Gastrocnemius medialis (tissue), 4 donors: ENCODE measurements around the gene CERS1. TPM values are rescaled to one million over a fixed set of nuclear protein-coding genes. Genes with fewer than 3 reads are reported as not detected.

Experiments used
- ATAC-seq, 2 donors: fragments of 150-250 bp; one replicate each; pipeline ENCODE4 v1.9.1; 2016
- DNase-seq, 2 donors: peaks; one replicate each; pipeline ENCODE4 v3.0.0-alpha.2; 2019
- H3K27ac ChIP-seq, 4 donors: fragments of 200-600 bp; sonication (generic); 1 replicate in 1 of 4; 2 replicates in 3 of 4; pipeline ENCODE4 v1.5.1; 2016 to 2018; ENCODE audit warnings: mild to moderate bottlenecking in 2 of 4, moderate library complexity in 1 of 4
- H3K27me3 ChIP-seq, 3 donors: fragments of 200-600 bp; sonication (generic) in 2 of 3; 1 replicate in 1 of 3; 2 replicates in 2 of 3; pipeline versions ENCODE4 v1.5.1 to v1.6.0; 2016 to 2019; ENCODE audit warnings: mild to moderate bottlenecking in 1 of 3, moderate library complexity in 1 of 3
- H3K36me3 ChIP-seq, 2 donors: fragments of 200-600 bp; sonication (generic) in 1 of 2; one replicate each; pipeline ENCODE4 v1.5.1; 2017 to 2018
- H3K4me1 ChIP-seq, 2 donors: fragments of 200-600 bp; sonication (generic) in 1 of 2; one replicate each; pipeline ENCODE4 v1.5.1; 2016 to 2017; ENCODE audit warnings: mild to moderate bottlenecking in 2 of 2
- H3K4me3 ChIP-seq, 4 donors: fragments of 200-600 bp; sonication (generic) in 3 of 4; 1 replicate in 1 of 4; 2 replicates in 3 of 4; pipeline ENCODE4 v1.5.1; 2016 to 2019; ENCODE audit warnings: mild to moderate bottlenecking in 2 of 4
- H3K9me3 ChIP-seq, 3 donors: fragments of 200-600 bp; sonication (generic) in 2 of 3; 1 replicate in 1 of 3; 2 replicates in 2 of 3; pipeline ENCODE4 v1.5.1; 2016 to 2019
- POLR2A ChIP-seq, 2 donors: fragments of 450-650 bp; IDR thresholded peaks; one replicate each; pipeline ENCODE4 v1.6.1; 2017; ENCODE audit warnings: antibody characterized with exemption in 2 of 2, mild to moderate bottlenecking in 2 of 2, moderate library complexity in 2 of 2
- in situ Hi-C, 4 donors: fragments of 200-750 bp; cut with MboI; loops; one replicate each; pipeline versions ENCODE4 v1.15.0 to v1.8.0; 2017; ENCODE audit warnings: low sequenced_read_pairs in 4 of 4
- intact Hi-C: fragments of 100-400 bp; cut with DNase I; formaldehyde crosslinking; loops from one replicate; pipeline ENCODE4 v1.15.1; 2023; ENCODE audit warnings: low total_unique reads
- total RNA-seq, 4 donors: library from RNA; depleted of rRNA; stranded (reverse); fragments of >200 nt; gene quantifications; one replicate each; pipeline versions ENCODE4 v1.1.0 to v1.2.3, GENCODE V29; 2016
- TF ChIP-seq, protein P1 (sequence below), 5 experiments: fragments of 450-650 bp in 3 of 5; fragments of 200-600 bp in 2 of 5; sonication (generic) in 2 of 5; IDR thresholded peaks in 4 of 5; conservative IDR thresholded peaks in 1 of 5; 1 replicate in 4 of 5; 2 replicates in 1 of 5; pipeline ENCODE4 v1.5.1; 2016 to 2019; ENCODE audit warnings: antibody characterized with exemption in 5 of 5, mild to moderate bottlenecking in 3 of 5, moderate library complexity in 3 of 5

The CERS1 gene
- total RNA-seq, 4 donors from 2014 or later: 1.1 to 6.9 (median 3.3) TPM

DNA sequence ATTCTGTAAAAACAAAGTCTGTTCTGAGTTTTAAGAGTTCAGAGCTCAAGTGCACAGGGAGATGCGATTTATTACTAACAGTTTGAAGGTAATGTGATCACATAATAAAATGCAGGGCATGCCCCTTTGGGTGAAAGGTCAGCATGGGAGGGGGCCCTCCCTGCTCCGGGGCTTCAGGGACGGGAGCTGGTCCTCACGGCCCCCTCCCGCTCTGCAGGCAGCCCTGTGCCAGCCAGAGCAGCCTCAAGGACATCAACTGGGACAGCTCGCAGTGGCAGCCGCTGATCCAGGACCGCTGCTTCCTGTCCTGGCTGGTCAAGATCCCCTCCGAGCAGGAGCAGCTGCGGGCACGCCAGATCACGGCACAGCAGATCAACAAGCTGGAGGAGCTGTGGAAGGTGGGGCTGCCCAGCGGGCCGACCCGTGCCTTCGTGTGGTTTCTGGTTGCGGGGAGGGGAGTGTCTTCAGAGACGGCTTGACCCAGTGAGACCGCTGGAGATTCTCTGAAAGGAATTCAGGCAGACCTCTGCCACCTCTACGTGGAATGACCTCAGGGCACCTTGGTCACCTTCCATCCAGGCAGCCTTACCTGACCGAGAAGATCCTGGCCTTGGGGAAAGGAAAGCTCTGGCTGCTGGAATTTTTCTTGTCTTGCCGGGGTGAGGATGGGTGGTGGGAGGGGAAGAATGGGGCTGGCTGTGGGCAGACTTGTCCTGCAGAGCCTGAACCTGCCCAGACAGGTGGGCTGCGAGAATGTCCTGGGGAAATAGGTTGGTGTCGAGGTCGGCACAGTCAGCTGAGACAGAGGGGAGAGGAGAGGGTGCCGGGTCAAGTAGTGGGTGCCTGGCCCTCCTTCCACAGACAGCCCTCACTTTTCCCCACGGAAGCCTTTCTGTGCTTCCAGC lies 45.2 kb downstream of the CERS1 start:
- intact Hi-C loops (no loop called here), in situ Hi-C loops (loop anchor here in 1 of 4 donors (10.0 kb wide), 1 partner anchor 256 kb away; no protein-coding TSS in a partner anchor)
- Histone ChIP-seq H3K27me3 (no peaks in the 10 kb centered on the region), H3K4me3 (no peak overlapping the region), H3K27ac (peak overlapping the region; percentile 65 to 80 (median 68)), H3K9me3 (no peaks in the 10 kb centered on the region), H3K4me1 (peaks cover 34 to 36% of the 10 kb centered on the region in 2 donors), H3K36me3 (peaks cover 0 to 52% of the 10 kb centered on the region in 2 donors)
- no peak for ATAC-seq
- TF ChIP-seq, protein P1, sequence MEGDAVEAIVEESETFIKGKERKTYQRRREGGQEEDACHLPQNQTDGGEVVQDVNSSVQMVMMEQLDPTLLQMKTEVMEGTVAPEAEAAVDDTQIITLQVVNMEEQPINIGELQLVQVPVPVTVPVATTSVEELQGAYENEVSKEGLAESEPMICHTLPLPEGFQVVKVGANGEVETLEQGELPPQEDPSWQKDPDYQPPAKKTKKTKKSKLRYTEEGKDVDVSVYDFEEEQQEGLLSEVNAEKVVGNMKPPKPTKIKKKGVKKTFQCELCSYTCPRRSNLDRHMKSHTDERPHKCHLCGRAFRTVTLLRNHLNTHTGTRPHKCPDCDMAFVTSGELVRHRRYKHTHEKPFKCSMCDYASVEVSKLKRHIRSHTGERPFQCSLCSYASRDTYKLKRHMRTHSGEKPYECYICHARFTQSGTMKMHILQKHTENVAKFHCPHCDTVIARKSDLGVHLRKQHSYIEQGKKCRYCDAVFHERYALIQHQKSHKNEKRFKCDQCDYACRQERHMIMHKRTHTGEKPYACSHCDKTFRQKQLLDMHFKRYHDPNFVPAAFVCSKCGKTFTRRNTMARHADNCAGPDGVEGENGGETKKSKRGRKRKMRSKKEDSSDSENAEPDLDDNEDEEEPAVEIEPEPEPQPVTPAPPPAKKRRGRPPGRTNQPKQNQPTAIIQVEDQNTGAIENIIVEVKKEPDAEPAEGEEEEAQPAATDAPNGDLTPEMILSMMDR (IDR thresholded peaks at IDR 0.05 in 4 of 5, conservative IDR thresholded peaks at IDR 0.05 in 1 of 5): no peak
- no peak for TF ChIP-seq POLR2A (IDR thresholded peaks at IDR 0.05)
- no peak for DNase-seq

DNA sequence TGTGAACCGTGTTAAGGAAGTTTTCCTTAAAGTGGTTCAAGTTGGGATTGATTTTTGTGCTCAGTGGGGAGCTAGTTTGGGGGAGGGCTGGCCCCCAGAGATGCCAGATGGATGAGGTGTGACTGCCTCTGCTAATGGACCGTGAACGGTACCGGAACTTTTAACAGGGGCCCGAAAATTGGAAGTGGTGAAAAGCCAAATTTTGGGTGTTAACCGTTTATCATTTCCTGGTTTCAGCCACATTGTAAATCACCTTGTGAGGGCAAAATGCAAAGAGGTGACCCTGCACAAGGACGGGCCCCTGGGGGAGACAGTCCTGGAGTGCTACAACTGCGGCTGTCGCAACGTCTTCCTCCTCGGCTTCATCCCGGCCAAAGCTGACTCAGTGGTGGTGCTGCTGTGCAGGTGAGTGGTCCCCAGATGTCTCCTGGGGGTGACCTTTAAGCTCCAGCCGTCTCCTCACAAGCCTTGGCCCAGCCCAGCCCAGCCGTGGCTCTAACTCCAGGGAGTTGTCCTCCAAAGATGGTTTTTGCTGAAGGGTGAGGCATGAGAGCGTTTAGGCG lies 46.0 kb downstream of the CERS1 start:
- peak overlapping the region; percentile 65 to 80 (median 68) for H3K27ac ChIP-seq
- TF ChIP-seq POLR2A (IDR thresholded peaks at IDR 0.05): no peak
- TF ChIP-seq, protein P1 (IDR thresholded peaks at IDR 0.05 in 4 of 5, conservative IDR thresholded peaks at IDR 0.05 in 1 of 5): no peak
- DNase-seq: no peak
- peaks cover 34 to 42% of the 10 kb centered on the region in 2 donors for H3K4me1 ChIP-seq
- in situ Hi-C loops: loop anchor here (10.0 to 25.0 kb wide), 4 partner anchors 255 to 395 kb away; partner anchors contain the start of gene REX1BD (in 1 of the 4)
- H3K4me3 ChIP-seq: no peak overlapping the region
- no peaks in the 10 kb centered on the region for H3K9me3 ChIP-seq
- no peak for ATAC-seq
- H3K27me3 ChIP-seq: no peaks in the 10 kb centered on the region
- H3K36me3 ChIP-seq: peaks cover 0 to 44% of the 10 kb centered on the region in 2 donors
- intact Hi-C loops: loop anchor here (5.0 kb wide), 2 partner anchors 88 to 398 kb away; no protein-coding TSS in a partner anchor

DNA sequence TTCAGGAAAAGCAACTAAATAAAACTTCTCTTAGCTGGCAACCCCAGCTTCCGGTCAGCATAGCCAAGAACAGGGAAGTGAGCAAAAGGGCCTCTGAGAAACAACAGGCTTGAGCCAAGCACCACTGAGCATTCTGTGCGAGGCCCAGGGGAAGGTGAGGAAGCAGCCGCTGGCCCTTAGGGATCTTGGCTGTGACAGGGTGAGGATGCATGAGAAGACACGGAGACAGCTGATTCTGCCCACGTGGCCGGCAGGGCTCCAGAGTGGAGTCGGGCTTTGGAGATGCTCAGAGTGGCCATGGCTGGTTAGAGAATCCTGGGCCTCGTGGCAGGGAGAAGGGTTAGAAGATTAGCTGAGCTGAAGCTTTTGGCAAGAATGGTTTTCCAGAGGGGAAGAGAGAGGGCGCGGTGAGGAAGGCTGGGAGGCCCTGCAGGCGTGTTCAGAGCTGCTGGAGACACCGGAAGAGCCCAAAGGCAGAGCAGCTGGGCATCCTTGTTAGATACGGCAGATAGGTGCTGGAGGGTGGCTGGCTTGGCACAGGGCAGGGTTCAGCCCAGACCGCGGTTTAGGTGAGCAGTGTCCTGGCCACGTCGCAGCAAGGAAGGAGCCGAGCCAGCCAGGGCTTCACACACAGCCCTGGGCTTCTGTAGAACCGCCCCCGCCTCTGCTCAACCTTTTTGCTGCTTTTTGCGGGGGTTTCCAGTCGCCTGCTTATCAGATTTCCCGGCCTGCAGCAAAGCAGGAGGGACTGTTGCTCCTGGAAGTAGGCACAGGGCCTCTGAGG lies 46.9 kb downstream of the CERS1 start:
- TF ChIP-seq, protein P1 (IDR thresholded peaks at IDR 0.05 in 4 of 5, conservative IDR thresholded peaks at IDR 0.05 in 1 of 5): no peak
- no peak for TF ChIP-seq POLR2A (IDR thresholded peaks at IDR 0.05)

More for the DNA sequence above, 46.9 kb downstream of the CERS1 start:
- peak; percentile 61 to 62 for ATAC-seq
- intact Hi-C loops (loop anchor here (5.0 kb wide), 2 partner anchors 87 to 397 kb away; no protein-coding TSS in a partner anchor), in situ Hi-C loops (loop anchor here in 3 of 4 donors (10.0 to 25.0 kb wide), 4 partner anchors 254 to 394 kb away; partner anchors contain the start of gene REX1BD (in 1 of the 3))
- DNase-seq: peak; percentile 58 to 66
- H3K9me3 ChIP-seq: no peaks in the 10 kb centered on the region
- no peaks in the 10 kb centered on the region for H3K27me3 ChIP-seq
- peaks cover 38 to 46% of the 10 kb centered on the region in 2 donors for H3K4me1 ChIP-seq
- H3K27ac ChIP-seq: peak overlapping the region; percentile 65 to 80 (median 68)
- peaks cover 0 to 36% of the 10 kb centered on the region in 2 donors for H3K36me3 ChIP-seq
- no peak overlapping the region for H3K4me3 ChIP-seq
